Retinal pigment epithelial cell (primary cell): Measurements from ENCODE around the gene RAB11FIP4.

Experiments
- DNase-seq: peaks from one replicate; pipeline ENCODE4 v3.0.0-alpha.2; 2010; ENCODE audit warnings: low read depth
- H3K4me3 ChIP-seq: 2 replicates; pipeline ENCODE4 v1.5.1; 2011; ENCODE audit warnings: mild to moderate bottlenecking, low read length, control low read depth, moderate library complexity
- CTCF ChIP-seq: conservative IDR thresholded peaks from 2 replicates; pipeline ENCODE4 v1.5.1; 2011; ENCODE audit warnings: low read depth, low read length, control low read depth, inconsistent platforms

The RAB11FIP4 gene

GRCh38 chr17:31392856-31393748, 1.6 kb downstream of the RAB11FIP4 start:
- H3K4me3 ChIP-seq, result no peak overlapping the region
- no peak for DNase-seq
- TF ChIP-seq CTCF, result no peak

- no peak for TF ChIP-seq CTCF
- H3K4me3 ChIP-seq, result no peak overlapping the region
- no peak for DNase-seq
These were observed 2.3 kb downstream of the RAB11FIP4 start for GRCh38 chr17:31393749-31394146.

- no peak overlapping the region for H3K4me3 ChIP-seq
- DNase-seq, result peak; percentile 25
- no peak for TF ChIP-seq CTCF
These were observed 3.1 kb downstream of the RAB11FIP4 start for GRCh38 chr17:31394544-31394943.

GRCh38 chr17:31397256-31397939, 5.9 kb downstream of the RAB11FIP4 start:
- no peak for TF ChIP-seq CTCF

GRCh38 chr17:31398381-31399311, 7.2 kb downstream of the RAB11FIP4 start:
- no peak overlapping the region for H3K4me3 ChIP-seq
- no peak for TF ChIP-seq CTCF
- no peak for DNase-seq

More at GRCh38 chr17:31397256-31397939, 5.9 kb downstream of the RAB11FIP4 start:
- no peak overlapping the region for H3K4me3 ChIP-seq
- DNase-seq, result no peak

GRCh38 chr17:31400481-31400950, 9.0 kb downstream of the RAB11FIP4 start:
- DNase-seq, result no peak
- no peak for TF ChIP-seq CTCF
- H3K4me3 ChIP-seq, result no peak overlapping the region
